GM18951 (cell line): ENCODE measurements around the gene FGF14.

Experiments
- POLR2A ChIP-seq: IDR thresholded peaks from 4 replicates; pipeline ENCODE4 v1.6.1; 2011; ENCODE audit warnings: mild to moderate bottlenecking; ENCODE audit not compliant: insufficient read length, insufficient read depth; ENCODE audit errors: extremely low read depth
- in situ Hi-C: fragments of 300-500 bp; cut with MboI; formaldehyde crosslinking; loops from one replicate; pipeline ENCODE4 v1.12.0; 2022; ENCODE audit warnings: low sequenced_read_pairs, mixed read lengths, inconsistent platforms; ENCODE audit not compliant: unreplicated experiment

Gene FGF14

GRCh38 chr13:102291587-102292218, 110.1 kb downstream of the FGF14 start:
- in situ Hi-C loops: no loop called here
- TF ChIP-seq POLR2A: no peak

GRCh38 chr13:102289606-102290005, 112.2 kb downstream of the FGF14 start:
- in situ Hi-C loops: no loop called here
- no peak for TF ChIP-seq POLR2A

GRCh38 chr13:102286326-102286725, 115.5 kb downstream of the FGF14 start:
- TF ChIP-seq POLR2A: no peak
- in situ Hi-C loops: no loop called here

- in situ Hi-C loops: no loop called here
- no peak for TF ChIP-seq POLR2A
Observed at GRCh38 chr13:102280366-102280765, 121.5 kb downstream of the FGF14 start.

GRCh38 chr13:102277286-102277685, 124.6 kb downstream of the FGF14 start:
- no peak for TF ChIP-seq POLR2A
- in situ Hi-C loops: no loop called here

- in situ Hi-C loops: no loop called here
- TF ChIP-seq POLR2A: no peak
Observed at GRCh38 chr13:102276404-102276803, 125.4 kb downstream of the FGF14 start.

GRCh38 chr13:102275969-102276368, 125.9 kb downstream of the FGF14 start:
- in situ Hi-C loops: no loop called here
- no peak for TF ChIP-seq POLR2A

GRCh38 chr13:102273111-102273510, 128.7 kb downstream of the FGF14 start:
- in situ Hi-C loops: no loop called here

GRCh38 chr13:102267191-102267590, 134.7 kb downstream of the FGF14 start:
- in situ Hi-C loops: no loop called here
- TF ChIP-seq POLR2A: no peak

More at GRCh38 chr13:102273111-102273510, 128.7 kb downstream of the FGF14 start:
- no peak for TF ChIP-seq POLR2A

GRCh38 chr13:102261809-102262208, 140.0 kb downstream of the FGF14 start:
- TF ChIP-seq POLR2A: no peak
- in situ Hi-C loops: no loop called here

GRCh38 chr13:102261316-102261715, 140.5 kb downstream of the FGF14 start:
- in situ Hi-C loops: no loop called here
- no peak for TF ChIP-seq POLR2A

- in situ Hi-C loops: no loop called here
- no peak for TF ChIP-seq POLR2A
Observed at GRCh38 chr13:102260256-102260655, 141.6 kb downstream of the FGF14 start.

GRCh38 chr13:102255409-102255808, 146.4 kb downstream of the FGF14 start:
- in situ Hi-C loops: no loop called here
- no peak for TF ChIP-seq POLR2A

GRCh38 chr13:102251817-102252216, 150.0 kb downstream of the FGF14 start:
- in situ Hi-C loops: no loop called here
- TF ChIP-seq POLR2A: no peak

- no peak for TF ChIP-seq POLR2A
- in situ Hi-C loops: no loop called here
Observed at GRCh38 chr13:102250448-102250847, 151.4 kb downstream of the FGF14 start.
